ENCODE data around the gene STAG1.
"Not testable (repeated sequence)": the region's sequence is repeated elsewhere in the genome, so short reads cannot be mapped to it uniquely, and the experiment has no call there.

- not testable (repeated sequence) for TF ChIP-seq EZH2 (IDR thresholded peaks at IDR 0.05; ENCODE audit: borderline replicate concordance); CTCF (IDR thresholded peaks at IDR 0.05; ENCODE audit: poor library complexity)
Measured at GRCh38 chr3:136375800-136376199, 376.4 kb downstream of the STAG1 start.

All from hepatocyte (in vitro differentiated cells).